MM.1S (cell line): ENCODE measurements around the gene NLGN1.

Experiments
- DNase-seq: peaks from one replicate; pipeline ENCODE4 v3.0.0-alpha.2; 2015
- H2AFZ ChIP-seq: fragments of 300-600 bp; sonication (generic); 2 replicates; pipeline ENCODE4 v1.6.0; 2016; ENCODE audit warnings: antibody characterized with exemption, low read length
- H3F3A ChIP-seq: fragments of 300-600 bp; sonication (generic); 2 replicates; pipeline ENCODE4 v1.6.1; 2016; ENCODE audit warnings: mild to moderate bottlenecking, antibody characterized with exemption, low read length, moderate library complexity, mixed read lengths; ENCODE audit not compliant: insufficient read depth
- H3K27ac ChIP-seq: fragments of 300-600 bp; sonication (generic); 2 replicates; pipeline ENCODE4 v1.5.1; 2016; ENCODE audit warnings: mild to moderate bottlenecking, low read length
- H3K27me3 ChIP-seq: fragments of 300-600 bp; sonication (generic); replicated peaks from 2 replicates; pipeline ENCODE4 v1.6.0; 2016; ENCODE audit warnings: low read length; ENCODE audit not compliant: insufficient read depth
- H3K36me3 ChIP-seq: fragments of 300-600 bp; sonication (generic); replicated peaks from 2 replicates; pipeline ENCODE4 v1.6.1; 2016; ENCODE audit warnings: mild to moderate bottlenecking, low read length, mixed read lengths; ENCODE audit not compliant: insufficient read depth
- H3K4me1 ChIP-seq: fragments of 300-600 bp; sonication (generic); 2 replicates; pipeline ENCODE4 v1.6.1; 2016; ENCODE audit warnings: low read length, mixed read lengths
- H3K4me2 ChIP-seq: fragments of 300-600 bp; sonication (generic); 2 replicates; pipeline ENCODE4 v1.6.0; 2016; ENCODE audit warnings: low read depth, low read length
- H3K4me3 ChIP-seq: fragments of 300-600 bp; sonication (generic); 2 replicates; pipeline ENCODE4 v1.5.1; 2016; ENCODE audit warnings: low read length, mixed read lengths
- H3K79me2 ChIP-seq: fragments of 300-600 bp; sonication (generic); 2 replicates; pipeline ENCODE4 v1.6.1; 2016; ENCODE audit warnings: mixed run types, low read length, mixed read lengths
- H3K9ac ChIP-seq: fragments of 300-600 bp; sonication (generic); 2 replicates; pipeline ENCODE4 v1.6.1; 2016; ENCODE audit warnings: low read length, mixed read lengths
- H3K9me2 ChIP-seq: fragments of 300-600 bp; sonication (generic); replicated peaks from 2 replicates; pipeline ENCODE4 v1.6.1; 2016; ENCODE audit warnings: mild to moderate bottlenecking, low read length, mixed read lengths; ENCODE audit not compliant: insufficient read depth
- H3K9me3 ChIP-seq: fragments of 300-600 bp; sonication (generic); replicated peaks from 2 replicates; pipeline ENCODE4 v1.6.1; 2016; ENCODE audit warnings: mild to moderate bottlenecking, low read length, mixed read lengths; ENCODE audit not compliant: insufficient read depth
- H4K20me1 ChIP-seq: fragments of 300-600 bp; sonication (generic); 2 replicates; pipeline ENCODE4 v1.6.1; 2016; ENCODE audit warnings: mild to moderate bottlenecking, low read length, moderate library complexity, mixed read lengths; ENCODE audit not compliant: insufficient read depth
- EZH2 ChIP-seq: fragments of 300-600 bp; sonication (generic); optimal IDR thresholded peaks from 2 replicates; pipeline ENCODE3; 2017; ENCODE audit warnings: low read depth, mild to moderate bottlenecking, antibody characterized with exemption, low read length, mixed read lengths
- EZH2phosphoT487 ChIP-seq: fragments of 300-600 bp; sonication (generic); IDR thresholded peaks from 2 replicates; pipeline ENCODE4 v1.6.1; 2018; ENCODE audit warnings: antibody characterized with exemption, low read length
- TF ChIP-seq, protein P1 (sequence below): fragments of 300-600 bp; sonication (generic); IDR thresholded peaks from 2 replicates; pipeline ENCODE4 v1.5.1; 2016; ENCODE audit warnings: antibody characterized with exemption, low read length, mixed read lengths

Gene NLGN1

DNA sequence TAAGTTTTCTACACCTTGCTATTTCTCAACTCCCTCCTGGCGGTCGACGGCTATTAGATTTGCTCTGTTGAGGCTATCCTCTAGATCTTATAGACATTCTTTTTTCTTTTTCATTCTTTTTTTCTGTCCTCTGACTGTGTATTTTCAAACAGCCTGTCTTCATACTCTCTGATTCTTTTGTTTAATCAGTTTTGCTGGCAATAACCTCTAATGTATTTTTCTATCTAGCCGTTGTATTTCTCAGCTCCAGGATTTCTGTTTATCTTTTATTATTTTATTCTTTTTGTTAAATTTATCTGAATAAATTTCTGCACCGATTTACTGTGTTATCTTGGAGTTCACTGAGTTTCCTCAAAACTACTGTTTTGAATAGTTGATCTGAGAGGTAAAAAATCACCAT is 31.5 kb downstream of the NLGN1 start:
- H3K36me3 ChIP-seq = no peaks in the 10 kb centered on the region
- no peak for TF ChIP-seq EZH2
- no peak for TF ChIP-seq EZH2phosphoT487
- TF ChIP-seq, protein P1, sequence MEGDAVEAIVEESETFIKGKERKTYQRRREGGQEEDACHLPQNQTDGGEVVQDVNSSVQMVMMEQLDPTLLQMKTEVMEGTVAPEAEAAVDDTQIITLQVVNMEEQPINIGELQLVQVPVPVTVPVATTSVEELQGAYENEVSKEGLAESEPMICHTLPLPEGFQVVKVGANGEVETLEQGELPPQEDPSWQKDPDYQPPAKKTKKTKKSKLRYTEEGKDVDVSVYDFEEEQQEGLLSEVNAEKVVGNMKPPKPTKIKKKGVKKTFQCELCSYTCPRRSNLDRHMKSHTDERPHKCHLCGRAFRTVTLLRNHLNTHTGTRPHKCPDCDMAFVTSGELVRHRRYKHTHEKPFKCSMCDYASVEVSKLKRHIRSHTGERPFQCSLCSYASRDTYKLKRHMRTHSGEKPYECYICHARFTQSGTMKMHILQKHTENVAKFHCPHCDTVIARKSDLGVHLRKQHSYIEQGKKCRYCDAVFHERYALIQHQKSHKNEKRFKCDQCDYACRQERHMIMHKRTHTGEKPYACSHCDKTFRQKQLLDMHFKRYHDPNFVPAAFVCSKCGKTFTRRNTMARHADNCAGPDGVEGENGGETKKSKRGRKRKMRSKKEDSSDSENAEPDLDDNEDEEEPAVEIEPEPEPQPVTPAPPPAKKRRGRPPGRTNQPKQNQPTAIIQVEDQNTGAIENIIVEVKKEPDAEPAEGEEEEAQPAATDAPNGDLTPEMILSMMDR = no peak
- no peaks in the 10 kb centered on the region for H3K4me1 ChIP-seq
- H3K27me3 ChIP-seq = no peaks in the 10 kb centered on the region
- H3K9me2 ChIP-seq = no peaks in the 10 kb centered on the region
- no peaks in the 10 kb centered on the region for H4K20me1 ChIP-seq
- DNase-seq = no peak
- H3K27ac ChIP-seq = no peak overlapping the region
- H3K9ac ChIP-seq = no peak overlapping the region
- no peak overlapping the region for H2AFZ ChIP-seq
- H3K4me3 ChIP-seq = no peak overlapping the region
- no peaks in the 10 kb centered on the region for H3K9me3 ChIP-seq
- no peaks in the 10 kb centered on the region for H3K79me2 ChIP-seq
- no peaks in the 10 kb centered on the region for H3F3A ChIP-seq
- no peak overlapping the region for H3K4me2 ChIP-seq

DNA sequence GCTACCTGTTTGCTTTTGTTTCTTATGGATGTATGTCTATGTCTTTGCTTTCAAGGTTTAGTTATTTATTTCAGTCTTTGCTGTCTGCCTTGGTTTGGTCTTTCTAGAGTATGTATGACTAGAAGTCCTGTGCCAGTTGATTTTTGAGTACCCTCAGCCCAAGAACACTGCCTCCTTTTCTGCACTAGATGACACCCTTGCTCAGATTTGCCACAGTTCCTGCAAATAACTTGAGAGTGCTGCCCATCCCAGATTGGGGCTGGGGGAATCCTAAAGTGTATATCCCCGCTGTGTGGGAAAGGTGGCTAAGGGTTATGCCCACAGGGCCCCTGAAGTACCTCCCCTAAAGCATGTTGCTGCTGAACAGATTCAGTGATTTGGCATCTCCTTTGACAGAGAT is 32.0 kb downstream of the NLGN1 start:
- no peak overlapping the region for H2AFZ ChIP-seq
- no peaks in the 10 kb centered on the region for H3K4me1 ChIP-seq
- H3K9me2 ChIP-seq = no peaks in the 10 kb centered on the region
- no peaks in the 10 kb centered on the region for H4K20me1 ChIP-seq
- no peaks in the 10 kb centered on the region for H3K27me3 ChIP-seq
- H3K79me2 ChIP-seq = no peaks in the 10 kb centered on the region
- no peak for DNase-seq
- H3F3A ChIP-seq = no peaks in the 10 kb centered on the region
- no peak overlapping the region for H3K9ac ChIP-seq
- H3K36me3 ChIP-seq = no peaks in the 10 kb centered on the region
- H3K4me3 ChIP-seq = no peak overlapping the region
- H3K4me2 ChIP-seq = no peak overlapping the region
- TF ChIP-seq EZH2 (no peak), EZH2phosphoT487 (no peak)
- TF ChIP-seq, protein P1 = no peak
- H3K27ac ChIP-seq = no peak overlapping the region
- H3K9me3 ChIP-seq = no peaks in the 10 kb centered on the region

DNA sequence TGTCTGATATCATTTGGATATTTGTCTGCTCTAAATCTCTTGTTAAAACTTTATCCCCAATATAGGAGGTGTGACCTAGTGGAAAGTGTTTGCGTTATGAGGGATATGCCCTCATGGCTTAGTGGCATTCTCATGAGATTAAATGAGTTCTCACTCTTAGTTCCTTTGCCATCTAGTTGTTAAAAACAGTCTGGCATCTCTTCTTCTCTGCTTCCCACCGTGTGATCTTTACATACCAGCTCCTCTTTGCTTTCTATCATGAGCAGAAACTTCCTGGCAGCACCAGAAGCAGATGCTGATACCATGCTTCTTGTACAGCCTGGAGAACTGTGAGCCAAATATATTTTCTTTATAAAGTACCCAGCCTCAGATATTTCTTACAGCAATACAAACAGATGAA is 33.0 kb downstream of the NLGN1 start:
- H3F3A ChIP-seq = no peaks in the 10 kb centered on the region
- H3K4me3 ChIP-seq = no peak overlapping the region
- DNase-seq = no peak
- no peak overlapping the region for H2AFZ ChIP-seq
- H3K4me2 ChIP-seq = no peak overlapping the region
- no peaks in the 10 kb centered on the region for H3K4me1 ChIP-seq
- TF ChIP-seq, protein P1 = no peak
- TF ChIP-seq EZH2phosphoT487 (no peak), EZH2 (no peak)
- H3K9me2 ChIP-seq = no peaks in the 10 kb centered on the region
- no peak overlapping the region for H3K9ac ChIP-seq
- no peak overlapping the region for H3K27ac ChIP-seq
- no peaks in the 10 kb centered on the region for H3K27me3 ChIP-seq
- H4K20me1 ChIP-seq = no peaks in the 10 kb centered on the region
- H3K36me3 ChIP-seq = no peaks in the 10 kb centered on the region
- H3K9me3 ChIP-seq = no peaks in the 10 kb centered on the region
- no peaks in the 10 kb centered on the region for H3K79me2 ChIP-seq
